SK-N-MC (cell line): Measurements from ENCODE around the gene PPIG.
"Not testable (repeated sequence)": the region's sequence is repeated elsewhere in the genome, so short reads cannot be mapped to it uniquely, and the experiment has no call there.

Experiments used
- EZH2 ChIP-seq: fragments of 200-600 bp; sonication (generic); IDR thresholded peaks from one replicate; pipeline ENCODE4 v1.6.1; 2017; ENCODE audit warnings: antibody characterized with exemption
- POLR2AphosphoS5 ChIP-seq: IDR thresholded peaks from 2 replicates; pipeline ENCODE4 v1.6.1; 2012; ENCODE audit warnings: mild to moderate bottlenecking, low read depth, low read length, borderline replicate concordance

DNA sequence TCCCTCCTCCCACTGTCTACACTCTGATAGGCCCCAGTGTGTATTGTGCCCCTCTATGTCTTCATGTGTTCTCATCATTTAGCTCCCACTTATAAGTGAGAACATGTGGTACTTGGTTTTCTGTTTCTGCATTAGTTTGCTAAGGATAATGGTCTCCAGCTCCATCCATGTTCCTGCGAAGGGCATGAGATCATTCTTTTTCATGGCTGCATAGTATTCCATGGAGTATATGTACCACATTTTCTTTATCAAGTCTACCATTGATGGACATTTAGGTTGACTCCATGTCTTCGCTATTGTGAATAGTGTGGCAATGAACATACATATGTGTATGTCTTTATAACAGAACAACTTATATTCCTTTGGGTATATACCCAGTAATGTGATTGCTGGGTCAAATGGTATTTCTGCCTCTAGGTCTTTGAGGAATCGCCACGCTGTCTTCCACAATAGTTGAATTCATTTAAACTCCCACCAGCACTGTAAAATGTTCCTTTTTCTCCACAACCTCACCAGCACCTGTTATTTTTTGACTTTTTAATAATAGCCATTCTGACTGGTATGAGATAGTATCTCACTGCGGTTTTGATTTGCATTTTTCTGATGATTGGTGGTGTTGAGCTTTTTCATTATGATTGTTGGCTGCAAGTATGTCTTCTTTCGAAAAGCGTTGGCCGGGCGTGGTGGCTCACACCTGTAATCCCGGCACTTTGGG lies 1.4 kb upstream of the PPIG start:
- TF ChIP-seq EZH2, POLR2AphosphoS5: not testable (repeated sequence)
